Activated T-cell treated with anti-CD3 and anti-CD28 coated beads for 4 hours (primary cell): ENCODE measurements around the gene SPC25.
"Not testable (repeated sequence)": the region's sequence is repeated elsewhere in the genome, so short reads cannot be mapped to it uniquely, and the experiment has no call there.

Experiments
- DNase-seq: peaks from one replicate; pipeline ENCODE4 v3.0.0-alpha.2; 2020

The SPC25 gene, protein sequence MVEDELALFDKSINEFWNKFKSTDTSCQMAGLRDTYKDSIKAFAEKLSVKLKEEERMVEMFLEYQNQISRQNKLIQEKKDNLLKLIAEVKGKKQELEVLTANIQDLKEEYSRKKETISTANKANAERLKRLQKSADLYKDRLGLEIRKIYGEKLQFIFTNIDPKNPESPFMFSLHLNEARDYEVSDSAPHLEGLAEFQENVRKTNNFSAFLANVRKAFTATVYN

DNA sequence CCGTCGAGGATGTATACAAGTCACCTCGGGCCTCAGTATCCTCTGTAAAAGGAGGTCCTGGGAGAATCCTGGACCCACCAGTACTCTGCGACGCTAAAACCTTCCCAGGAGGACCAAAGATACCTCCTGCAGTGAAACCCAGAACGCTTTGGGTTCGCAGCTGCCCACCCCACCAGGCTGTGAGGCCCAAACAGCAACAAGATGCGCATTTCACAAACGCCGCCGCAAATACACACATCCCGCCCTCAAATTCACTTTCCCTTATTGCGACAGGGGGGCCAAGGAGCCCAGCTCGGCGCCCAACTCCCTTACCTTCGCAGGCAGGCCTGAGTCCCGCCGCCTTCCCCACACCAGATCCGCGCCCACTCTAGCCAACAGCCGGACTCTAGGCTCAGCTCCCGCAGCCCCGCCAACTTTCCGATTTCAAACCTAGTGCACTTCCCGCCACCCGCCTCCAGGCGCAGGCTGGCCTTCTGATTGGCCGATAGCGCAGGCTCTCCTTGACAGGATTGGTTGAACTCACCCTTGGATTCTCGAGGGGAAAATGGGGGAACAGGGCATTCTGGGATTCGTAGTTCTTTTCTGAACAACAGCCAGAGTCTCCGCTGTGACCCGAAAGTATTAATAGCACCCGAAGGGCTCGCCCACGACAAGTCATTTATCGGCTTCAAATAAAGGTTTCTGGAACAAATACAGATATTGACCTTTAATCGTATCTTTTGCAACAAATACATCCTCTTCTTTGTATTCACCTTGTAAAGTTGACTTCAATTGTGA is at the start of gene SPC25:
SPC25 (minus strand) TSS at position 425 of the 777 bp plus-strand sequence. CDS start 911 bp downstream, outside the sequence.
- DNase-seq, result peak; percentile 74

DNA sequence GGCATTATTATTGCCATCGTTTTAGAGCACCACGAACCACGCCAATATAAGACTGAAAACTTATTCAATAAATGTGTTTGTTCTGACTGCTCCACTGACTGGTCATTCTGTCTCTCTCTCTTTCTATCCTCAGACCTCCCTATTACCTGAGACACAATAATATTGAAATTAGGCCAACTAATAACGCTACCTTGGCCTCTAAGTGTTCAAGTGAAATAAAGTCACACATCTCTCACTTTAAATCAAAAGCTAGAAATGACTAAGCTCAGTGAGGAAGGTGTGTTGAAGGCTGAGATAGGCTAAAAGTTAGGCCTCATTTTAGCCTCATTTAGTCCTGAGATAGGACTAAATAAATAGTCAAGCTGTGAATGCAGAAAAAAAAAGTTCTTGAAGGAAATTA is 49.7 kb upstream of the SPC25 start:
- DNase-seq, result no peak

DNA sequence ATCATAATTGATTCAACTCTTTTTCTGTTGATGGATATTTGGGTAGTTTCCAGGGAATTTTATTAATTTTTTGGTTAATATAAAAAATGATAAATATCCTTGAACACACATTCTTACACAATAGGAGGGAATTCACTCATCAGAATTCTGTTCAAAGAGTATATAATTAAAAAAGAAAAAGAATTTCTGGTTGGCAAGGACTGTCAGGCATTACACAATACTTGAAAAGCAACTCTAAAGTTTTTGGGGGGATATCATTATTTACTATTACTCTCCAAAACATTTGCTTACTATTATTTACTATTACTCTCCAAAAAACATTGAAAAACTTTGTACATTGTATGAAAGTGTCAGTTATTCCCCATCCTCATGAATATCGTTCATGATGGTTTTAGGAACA is 48.8 kb upstream of the SPC25 start:
- DNase-seq, result no peak

DNA sequence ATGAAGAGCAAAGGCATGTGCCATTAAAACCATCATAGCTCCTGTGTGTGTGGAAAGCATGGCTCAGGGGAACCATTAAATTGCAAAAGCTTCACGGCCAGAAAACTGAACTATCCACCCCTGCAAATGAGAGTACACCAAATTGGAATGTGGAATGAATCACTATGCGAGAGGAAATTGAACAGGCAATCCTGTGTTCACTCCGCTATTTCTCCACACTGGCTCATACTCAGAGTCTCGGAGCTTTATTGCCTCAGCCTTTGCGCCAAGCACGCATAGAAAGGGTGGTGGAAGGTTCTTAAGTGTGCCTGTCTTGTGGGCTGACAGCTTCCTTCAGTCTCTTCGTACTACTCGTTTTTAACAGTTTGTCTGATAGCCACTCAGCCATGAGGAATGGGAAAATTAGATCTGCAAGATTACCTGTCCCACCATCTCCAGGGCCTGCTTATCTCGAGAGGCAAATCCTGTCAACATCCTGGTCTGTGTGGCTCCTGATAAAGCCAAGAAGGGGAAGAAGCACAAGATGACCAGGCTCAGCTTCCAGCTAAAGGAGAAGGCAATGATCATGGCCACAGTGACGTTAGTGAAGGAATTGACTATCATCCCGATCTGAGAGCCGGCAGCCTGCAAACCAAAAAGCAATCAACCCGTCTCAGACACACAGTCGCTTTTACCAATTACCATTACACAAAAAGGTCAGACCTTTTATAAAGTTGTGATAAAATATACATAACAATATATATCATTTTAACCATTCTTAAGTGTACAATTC is 45.8 kb upstream of the SPC25 start:
- DNase-seq, result no peak

DNA sequence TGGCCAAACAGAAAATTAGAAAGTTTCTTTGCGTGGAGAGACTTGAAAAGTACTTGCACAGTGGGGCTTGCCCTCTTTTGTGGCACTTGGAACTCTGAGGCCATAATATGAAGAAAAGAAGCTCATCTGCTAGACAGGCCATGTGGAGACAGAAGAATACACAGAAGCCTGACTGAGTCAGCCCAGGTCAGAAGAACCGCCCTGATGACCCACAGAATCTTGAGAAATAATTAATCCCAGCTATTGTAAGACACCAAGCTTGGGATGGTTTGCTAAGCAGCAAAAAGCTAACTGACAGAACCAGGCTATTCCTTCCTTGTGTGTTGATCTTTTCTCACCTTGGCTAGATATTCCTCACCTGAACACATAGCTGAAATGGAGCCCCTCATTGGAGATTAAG is 44.6 kb upstream of the SPC25 start:
- DNase-seq, result no peak

DNA sequence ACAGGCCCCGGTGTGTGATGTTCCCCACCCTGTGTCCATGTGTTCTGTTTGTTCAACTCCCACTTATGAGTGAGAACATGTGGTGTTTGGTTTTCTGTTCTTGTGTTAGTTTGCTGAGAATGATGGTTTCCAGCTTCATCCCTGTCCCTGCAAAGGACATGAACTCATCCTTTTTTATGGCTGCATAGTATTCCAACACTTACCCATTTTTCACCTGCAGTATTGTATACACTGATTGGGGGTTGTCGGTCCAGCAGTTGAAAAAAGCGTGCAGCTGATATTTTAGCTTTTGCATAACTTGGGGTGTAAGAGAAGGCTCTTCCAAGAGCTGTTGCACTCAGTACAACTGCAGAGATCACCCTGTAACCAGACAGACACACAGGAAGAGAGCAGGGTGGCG is 41.9 kb upstream of the SPC25 start:
- DNase-seq, result not testable (repeated sequence)

DNA sequence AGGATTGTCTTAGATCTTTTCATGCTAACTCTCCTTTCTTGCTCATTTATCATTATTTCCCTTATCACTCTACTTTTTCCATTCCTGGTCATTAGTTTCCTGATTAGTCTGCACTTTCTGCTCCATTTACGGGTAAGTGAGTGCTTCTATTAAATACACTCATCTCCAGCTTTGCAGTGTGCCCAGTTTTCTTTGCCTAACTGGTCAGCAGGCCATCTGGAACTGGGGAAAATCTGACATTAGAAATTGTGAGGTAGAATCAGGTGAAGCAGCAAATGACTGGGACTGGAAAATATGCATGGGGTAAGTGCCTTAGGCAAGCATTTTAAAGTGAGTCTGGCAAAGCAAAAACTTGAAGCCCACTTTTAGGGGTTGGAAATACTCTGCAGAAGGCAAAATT is 40.0 kb upstream of the SPC25 start:
- DNase-seq, result no peak

DNA sequence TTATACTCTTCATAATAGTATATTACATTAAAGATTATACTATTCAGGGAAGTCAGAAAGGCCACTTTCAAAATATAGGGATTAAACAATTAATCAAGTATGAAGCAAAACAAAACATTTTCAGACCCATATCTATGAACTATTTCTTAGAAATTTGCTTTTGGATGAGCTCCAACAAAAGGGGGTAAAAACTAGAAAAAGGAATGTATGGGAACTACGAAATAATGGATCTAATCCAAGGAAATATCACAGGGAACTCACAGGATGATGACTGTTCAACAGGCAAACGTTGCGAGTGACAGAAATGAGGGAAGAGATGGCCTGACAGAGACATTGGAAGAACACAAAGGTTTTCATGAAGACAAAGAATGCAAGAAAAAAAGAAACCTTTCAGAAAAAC is 38.8 kb upstream of the SPC25 start:
- no peak for DNase-seq

DNA sequence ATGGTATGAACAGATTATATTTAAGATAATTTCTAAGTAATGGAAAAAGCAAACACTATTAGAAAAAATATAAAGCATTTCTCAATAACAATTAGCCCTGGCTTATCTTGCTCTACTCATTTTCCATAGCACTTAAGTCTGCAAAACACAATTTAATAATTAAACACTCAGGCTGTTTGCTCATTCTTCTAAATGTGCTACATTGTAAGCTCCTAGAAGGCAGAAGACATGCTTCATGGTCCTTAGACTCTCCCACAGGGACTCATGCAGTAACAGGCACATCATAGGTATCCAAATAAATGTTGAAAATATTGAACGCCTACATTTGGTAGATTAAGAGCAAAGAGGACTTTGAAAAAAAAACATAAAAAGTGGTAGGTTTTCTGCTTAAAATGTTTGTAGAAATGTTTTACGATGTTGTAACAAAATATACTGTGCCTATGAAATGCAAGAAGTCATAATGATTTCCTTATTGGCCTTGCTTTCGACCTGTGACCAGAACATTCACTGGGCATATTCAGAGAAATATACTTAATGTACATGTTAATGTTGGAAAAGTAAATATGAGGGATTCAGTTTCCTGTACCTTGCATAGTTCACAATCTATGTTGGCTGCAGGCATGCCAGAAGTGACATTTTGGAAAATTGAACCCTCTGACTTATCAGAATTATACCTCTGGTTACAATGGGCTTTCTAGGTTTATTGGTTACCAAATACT is 38.0 kb upstream of the SPC25 start:
- DNase-seq, result no peak

DNA sequence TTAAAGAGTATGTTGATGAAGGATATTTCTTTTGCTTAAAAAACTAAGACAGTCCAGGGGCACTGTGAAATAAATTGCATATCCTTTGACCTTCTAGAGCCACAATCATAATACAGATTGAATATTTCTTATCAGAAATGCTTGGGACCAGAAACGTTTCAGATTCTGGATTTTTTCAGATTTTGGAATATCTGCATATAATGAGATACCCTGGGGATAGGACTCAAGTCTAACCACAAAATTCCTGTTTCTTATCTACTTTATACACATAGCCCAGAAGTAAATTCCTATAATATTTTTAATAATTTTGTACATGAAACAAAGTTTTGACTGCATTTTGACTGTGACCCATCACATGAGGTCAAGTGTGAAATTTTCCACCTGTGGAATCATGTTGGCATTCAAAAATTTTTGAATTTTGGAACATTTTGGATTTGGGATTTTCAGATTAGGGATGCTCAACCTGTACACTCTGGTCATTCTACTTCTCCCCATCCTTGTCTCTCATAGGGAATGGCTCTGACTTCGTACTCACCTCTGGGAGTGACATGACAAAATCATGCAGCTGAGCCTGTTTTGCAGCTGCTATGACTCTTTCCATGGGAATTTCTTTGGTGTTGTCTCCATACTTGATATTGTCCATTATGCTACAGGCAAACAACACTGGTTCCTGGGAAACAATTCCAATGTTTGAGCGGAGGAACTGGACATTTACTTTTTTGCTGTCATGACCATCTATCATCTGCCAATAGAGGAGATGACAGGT is 36.6 kb upstream of the SPC25 start:
- DNase-seq, result no peak

DNA sequence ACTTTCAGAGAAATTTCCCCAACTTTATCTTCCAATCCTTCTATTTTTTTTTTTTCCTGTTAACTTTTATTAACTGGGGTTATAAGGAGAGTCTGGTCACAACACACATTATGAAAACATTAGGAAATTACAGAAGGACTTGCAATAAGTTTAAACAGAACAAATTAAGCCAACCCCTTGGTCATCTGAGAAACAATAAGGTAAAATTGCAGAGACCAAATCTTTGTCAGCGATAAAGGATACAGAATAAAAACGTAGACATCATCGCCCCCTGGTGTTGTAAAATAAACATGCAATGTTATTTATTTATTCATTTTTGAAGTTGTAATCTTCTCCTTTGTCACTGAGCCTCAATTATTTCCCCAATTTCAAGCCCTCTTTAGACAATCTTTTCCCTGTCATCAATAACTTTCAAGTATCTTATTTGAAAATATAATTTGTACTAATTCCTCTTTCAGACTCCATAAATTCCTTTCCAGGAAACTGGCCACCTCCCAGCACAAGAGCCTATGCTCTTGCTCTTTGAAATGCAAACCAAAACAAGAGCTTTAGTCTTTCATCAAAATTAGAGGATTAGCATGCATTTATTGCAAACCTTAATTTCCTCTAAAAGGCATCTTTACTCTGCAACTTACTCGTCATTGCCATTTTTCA is 30.4 kb upstream of the SPC25 start:
- no peak for DNase-seq

DNA sequence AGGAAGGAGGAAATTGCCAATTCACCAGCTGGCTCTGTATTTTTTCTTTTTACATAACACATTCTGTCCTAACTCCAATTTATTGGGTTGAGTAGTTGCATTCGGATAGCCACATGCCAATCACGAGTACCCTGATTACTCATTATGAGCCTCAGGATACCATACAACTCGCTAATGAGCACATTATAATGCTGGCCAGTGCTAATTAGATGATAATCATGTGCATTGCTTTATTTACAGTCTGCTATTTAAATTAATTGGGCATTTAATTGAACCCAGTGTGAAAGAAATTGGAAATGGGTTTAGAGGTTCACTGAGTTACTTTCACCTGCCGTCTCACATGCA is 26.1 kb upstream of the SPC25 start:
- DNase-seq, result no peak

DNA sequence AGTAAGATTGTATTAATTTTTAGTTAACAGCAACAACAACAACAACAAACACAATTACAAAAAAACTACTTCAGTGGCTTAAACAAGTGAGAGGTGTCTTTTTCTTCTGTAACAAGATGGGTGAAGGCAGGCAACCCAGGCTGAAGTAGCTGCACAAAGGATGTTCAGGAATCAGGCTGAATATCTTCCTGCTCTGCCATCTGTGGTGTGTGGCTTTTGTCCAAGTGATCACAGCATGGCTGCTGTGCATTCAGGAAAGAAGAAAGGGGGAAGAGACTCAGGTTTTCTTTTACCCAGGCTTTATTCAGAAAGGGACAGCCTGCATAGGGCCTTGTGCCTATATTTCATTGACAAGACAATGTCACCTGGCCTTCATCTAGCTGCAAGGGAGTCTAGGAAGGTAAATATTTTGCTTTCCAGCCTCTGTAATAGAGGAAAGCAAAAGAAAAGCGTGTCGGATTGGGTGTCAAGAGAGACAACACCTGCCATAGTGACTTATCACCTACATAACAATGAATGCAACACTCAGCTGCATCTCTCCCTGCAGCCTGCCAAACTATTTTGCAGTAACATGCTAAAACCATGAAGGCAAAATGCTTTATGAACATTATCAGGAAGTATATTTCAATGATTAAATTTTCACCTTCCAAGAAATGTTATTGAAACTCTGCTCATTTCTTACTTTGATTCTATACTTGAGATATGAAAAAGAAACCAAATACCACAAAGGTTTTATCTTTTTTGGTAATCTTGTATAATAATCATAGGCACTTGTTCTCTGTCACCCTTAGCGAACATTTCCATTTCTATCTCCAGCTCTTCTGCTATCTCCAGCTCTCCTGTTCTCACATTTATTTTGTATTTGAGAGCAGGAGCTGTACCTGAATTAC is 25.5 kb upstream of the SPC25 start:
- DNase-seq, result no peak

DNA sequence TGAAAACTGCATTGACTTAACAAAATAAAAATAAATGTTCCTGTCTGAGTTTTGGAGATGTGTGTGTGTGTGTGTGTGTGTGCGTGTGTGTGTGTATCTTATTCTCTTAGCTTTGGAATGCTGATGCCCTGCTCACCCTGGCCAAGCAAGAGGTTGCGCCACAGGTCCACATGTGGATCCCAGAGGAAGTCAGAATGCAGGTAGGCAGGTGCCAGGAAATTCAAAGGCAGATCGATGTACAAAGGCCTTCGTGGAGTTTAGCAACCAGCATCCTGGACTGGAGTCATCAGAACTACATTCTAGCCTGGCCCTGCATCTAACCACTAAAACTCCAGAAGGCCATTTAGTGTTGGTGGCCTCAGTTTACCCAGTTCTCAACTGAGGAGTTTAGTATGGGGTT is 23.3 kb upstream of the SPC25 start:
- no peak for DNase-seq

DNA sequence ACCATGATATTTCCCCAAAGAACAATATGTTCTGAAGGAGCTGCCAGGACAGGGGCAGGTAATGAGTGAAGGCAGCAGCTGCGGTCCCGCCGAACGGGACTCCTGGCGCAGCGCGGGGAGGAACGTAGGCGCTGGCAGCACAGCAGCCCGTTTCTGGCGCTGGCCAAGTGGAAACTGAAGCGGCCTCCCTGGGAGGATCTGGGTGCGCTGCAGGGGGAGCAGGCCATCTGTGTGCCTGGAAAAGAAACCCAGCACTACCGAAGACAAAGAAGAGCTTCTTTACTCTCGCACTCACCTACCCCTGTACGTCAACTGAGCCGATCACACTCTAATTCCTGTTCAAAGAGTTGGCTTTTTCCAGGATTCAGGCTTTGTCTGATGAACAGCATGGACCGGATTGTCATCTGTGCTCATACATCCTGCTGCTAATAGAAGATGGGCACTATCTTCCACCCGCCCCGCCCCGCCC is 22.7 kb upstream of the SPC25 start:
- no peak for DNase-seq

DNA sequence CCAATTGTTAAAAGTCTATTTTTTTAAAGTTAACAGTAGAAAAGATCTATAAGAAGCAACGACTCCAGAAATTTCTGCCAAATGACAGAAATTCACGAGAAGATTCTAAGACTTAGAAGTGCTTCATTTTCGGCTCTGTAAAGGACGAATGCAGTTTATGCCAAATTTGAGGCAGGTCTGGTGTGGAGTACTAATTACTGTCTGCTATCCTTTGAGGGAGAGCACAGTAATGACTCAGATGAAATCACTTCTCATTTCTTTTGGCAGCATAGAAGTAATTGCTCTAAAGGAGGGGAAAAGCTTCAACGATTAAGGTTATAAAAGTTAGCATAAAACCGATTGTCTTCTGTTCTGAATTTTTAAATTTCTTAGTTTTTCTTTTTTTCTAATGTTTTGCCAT is 22.2 kb upstream of the SPC25 start:
- no peak for DNase-seq

DNA sequence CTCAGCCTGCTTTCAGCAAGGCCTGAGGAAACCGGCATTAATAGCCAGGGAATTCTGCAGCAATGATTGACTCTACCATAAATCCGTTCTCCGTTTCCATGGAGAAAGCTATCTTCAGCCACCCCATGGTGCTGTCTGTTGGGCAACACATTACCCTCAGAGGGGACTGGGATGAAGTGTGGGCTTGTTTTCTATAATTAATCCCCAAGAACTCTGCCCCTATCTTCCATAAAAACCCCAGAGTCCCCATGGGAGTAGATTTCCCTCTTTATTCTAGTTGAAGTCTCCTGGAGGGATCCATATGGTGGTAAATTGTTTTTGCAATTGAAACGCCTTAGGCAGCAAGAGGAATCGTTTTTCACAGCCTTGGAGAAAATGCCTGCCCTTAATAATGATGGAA is 20.1 kb upstream of the SPC25 start:
- no peak for DNase-seq

DNA sequence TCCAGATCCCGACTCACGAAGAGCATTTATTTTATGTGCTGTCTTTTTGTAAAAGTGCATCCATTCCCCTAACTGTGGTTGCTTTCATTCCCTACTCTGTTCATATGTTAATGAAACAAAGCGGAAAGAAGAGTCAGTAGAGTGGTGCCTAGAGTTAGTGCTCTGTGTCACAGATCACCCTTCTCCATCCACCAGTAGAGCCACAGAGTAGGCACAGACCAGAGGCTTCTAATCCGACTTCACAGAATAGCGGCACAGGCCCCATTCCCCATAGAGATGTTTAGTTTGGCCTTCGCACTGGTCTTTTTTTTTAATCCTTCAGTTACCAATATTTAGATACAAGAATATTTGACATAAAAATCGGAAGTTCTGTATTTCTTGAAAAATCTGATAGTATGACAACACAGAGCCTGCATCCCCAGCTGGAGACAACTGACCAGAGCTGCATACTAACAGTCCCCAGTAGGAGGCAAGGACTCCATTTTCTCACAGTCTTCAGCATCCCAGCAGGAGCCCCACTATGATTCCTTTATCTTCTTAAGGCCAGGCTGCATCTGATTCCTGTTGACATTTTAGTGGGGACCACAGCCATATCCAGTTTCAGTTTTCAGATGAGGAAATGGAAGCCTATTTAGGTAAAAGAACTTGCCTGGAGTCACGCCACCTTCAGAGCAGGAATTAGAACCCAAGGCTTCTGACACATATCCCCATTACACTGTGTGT is 17.9 kb upstream of the SPC25 start:
- no peak for DNase-seq

DNA sequence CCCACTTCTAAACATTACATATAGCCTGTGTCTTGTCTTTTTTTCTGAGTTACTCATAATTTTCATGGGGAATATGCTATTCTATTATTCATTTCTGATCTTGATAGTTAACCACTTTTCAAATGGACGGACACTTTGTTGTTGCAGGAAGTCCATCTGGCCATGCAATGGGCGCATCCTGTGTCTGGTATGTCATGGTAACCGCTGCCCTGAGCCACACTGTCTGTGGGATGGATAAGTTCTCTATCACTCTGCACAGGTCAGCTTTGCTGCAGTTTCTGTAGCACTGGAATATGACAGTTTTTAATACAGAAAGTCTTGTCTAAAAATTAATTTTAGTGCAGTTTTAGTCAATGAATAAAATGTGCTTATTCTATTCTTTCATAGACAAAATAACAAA is 14.1 kb upstream of the SPC25 start:
- DNase-seq, result no peak

DNA sequence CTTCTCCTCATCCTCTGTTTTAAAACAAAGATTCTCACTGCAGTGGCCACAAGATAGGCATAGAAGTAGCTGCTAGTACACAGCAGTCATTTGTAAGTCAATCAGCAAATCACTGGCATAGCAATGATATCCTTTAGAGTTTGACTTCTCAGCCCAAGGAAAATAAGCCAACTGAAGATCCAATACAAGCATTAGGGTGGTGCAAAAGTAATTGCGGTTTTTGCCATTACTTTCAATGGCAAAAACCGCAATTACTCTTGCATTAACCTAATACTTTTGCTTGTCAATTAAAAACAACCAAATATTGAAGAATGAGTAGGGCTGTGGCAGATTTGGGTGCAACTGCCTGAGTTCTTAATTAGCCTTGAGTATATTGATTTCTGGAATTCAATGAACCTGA is 13.7 kb upstream of the SPC25 start:
- no peak for DNase-seq
